PC-3 (cell line): Measurements from ENCODE around the gene MRPS14. TPM values are rescaled to one million over a fixed set of nuclear protein-coding genes. Genes with fewer than 3 reads are reported as not detected.

Experiments used
- ATAC-seq: fragments of 200-7000 bp; cut with Tn5 transposase; 2 replicates; pipeline ENCODE4 v1.9.1; 2020; ENCODE audit warnings: mild to moderate bottlenecking, moderate library complexity
- BruUV-seq: library from RNA; stranded (reverse); fragments of 400-500 nt; replicated peaks from 2 replicates; lab custom pipeline; 2021; lab: Mats Ljungman, UMichigan
- CTCF ChIA-PET: fragments of 300-600 bp; sonication (Branson Sonifier 250); formaldehyde crosslinking; loops from one replicate; lab custom pipeline; 2022; ENCODE audit warnings: antibody characterized with exemption; lab: Charles Lee
- POLR2A ChIA-PET: fragments of 300-600 bp; sonication (Branson Sonifier 250); formaldehyde crosslinking; loops from one replicate; lab custom pipeline; 2022; ENCODE audit warnings: antibody characterized with exemption; ENCODE audit not compliant: unreplicated experiment; lab: Charles Lee
- DNase-seq: peaks from one replicate; pipeline ENCODE4 v3.0.0-alpha.2; 2015
- H2AFZ ChIP-seq: fragments of 300-600 bp; sonication (generic); 2 replicates; pipeline ENCODE4 v1.6.0; 2016; ENCODE audit warnings: antibody characterized with exemption, low read length
- H3F3A ChIP-seq: fragments of 300-600 bp; sonication (generic); one replicate; pipeline ENCODE4 v1.6.0; 2017; ENCODE audit warnings: antibody characterized with exemption, low read length, control low read depth, mild to moderate bottlenecking; ENCODE audit not compliant: unreplicated experiment
- H3K27ac ChIP-seq: fragments of 300-600 bp; sonication (generic); 2 replicates; pipeline ENCODE4 v1.5.1; 2016; ENCODE audit warnings: mild to moderate bottlenecking, low read length
- H3K27me3 ChIP-seq: fragments of 300-600 bp; sonication (generic); 2 replicates; pipeline ENCODE4 v1.6.1; 2016; ENCODE audit warnings: low read length, mixed read lengths
- H3K36me3 ChIP-seq: fragments of 300-600 bp; sonication (generic); 2 replicates; pipeline ENCODE4 v1.6.1; 2016; ENCODE audit warnings: low read depth, mixed run types, low read length, mixed read lengths
- H3K4me1 ChIP-seq: fragments of 300-600 bp; sonication (generic); 2 replicates; pipeline ENCODE4 v1.5.1; 2016; ENCODE audit warnings: low read length; ENCODE audit not compliant: insufficient read depth
- H3K4me2 ChIP-seq: fragments of 300-600 bp; sonication (generic); 2 replicates; pipeline ENCODE4 v1.6.0; 2016; ENCODE audit warnings: low read length
- H3K4me3 ChIP-seq: fragments of 300-600 bp; sonication (generic); 2 replicates; pipeline ENCODE4 v1.5.1; 2016; ENCODE audit warnings: mild to moderate bottlenecking, low read length, mixed read lengths
- H3K79me2 ChIP-seq: fragments of 300-600 bp; sonication (generic); 2 replicates; pipeline ENCODE4 v1.6.1; 2017; ENCODE audit warnings: low read length, mixed read lengths
- H3K9ac ChIP-seq: fragments of 300-600 bp; sonication (generic); 2 replicates; pipeline ENCODE4 v1.6.0; 2016; ENCODE audit warnings: mild to moderate bottlenecking, low read length
- H3K9me2 ChIP-seq: fragments of 300-600 bp; sonication (generic); replicated peaks from 2 replicates; pipeline ENCODE4 v1.6.1; 2016; ENCODE audit warnings: mixed run types, low read length, mixed read lengths
- H3K9me3 ChIP-seq: fragments of 300-600 bp; sonication (generic); 2 replicates; pipeline ENCODE4 v1.6.1; 2016; ENCODE audit warnings: low read length, mixed read lengths
- H4K20me1 ChIP-seq: fragments of 300-600 bp; sonication (generic); 2 replicates; pipeline ENCODE4 v1.6.1; 2016; ENCODE audit warnings: low read length, mixed read lengths
- CTCF ChIP-seq: fragments of 300-600 bp; sonication (generic); conservative IDR thresholded peaks from 2 replicates; pipeline ENCODE4 v1.5.1; 2017; ENCODE audit warnings: antibody characterized with exemption, low read depth, mild to moderate bottlenecking, low read length
- EZH2 ChIP-seq: fragments of 300-600 bp; sonication (generic); IDR thresholded peaks from one replicate; pipeline ENCODE4 v1.6.1; 2017; ENCODE audit warnings: antibody characterized with exemption, mild to moderate bottlenecking, low read length; ENCODE audit not compliant: unreplicated experiment
- EZH2phosphoT487 ChIP-seq: fragments of 300-600 bp; sonication (generic); IDR thresholded peaks from 2 replicates; pipeline ENCODE4 v1.6.1; 2018; ENCODE audit warnings: mild to moderate bottlenecking, antibody characterized with exemption, low read length, borderline replicate concordance
- intact Hi-C: fragments of 100-400 bp; cut with micrococcal nuclease; formaldehyde crosslinking; loops from 2 replicates; pipeline ENCODE4 v1.9.0; 2023
- total RNA-seq: library from RNA; depleted of rRNA; stranded (reverse); fragments of >200 nt; gene quantifications from 2 replicates; pipeline ENCODE4 v1.2.3, GENCODE V29; 2014

The MRPS14 gene
- total RNA-seq, 1 experiment from 2014 or later = 21.8 TPM

- H3K9me2 ChIP-seq = no peaks in the 10 kb centered on the region
- H3K4me2 ChIP-seq = peak within 1 kb of the TSS; percentile 93
- ChIA-PET POLR2A (interaction anchor here (0.6 kb wide), 1 partner anchor 1008 kb away, joined by 3 read pairs; no protein-coding TSS in a partner anchor), CTCF (no interaction called here)
- intact Hi-C loops = loop anchor here (1.0 to 5.0 kb wide), 3 partner anchors 23 to 228 kb away; partner anchors contain the start of gene MRPS14
- DNase-seq = no peak
- peaks cover 28% of the 10 kb centered on the region for H4K20me1 ChIP-seq
- H3K36me3 ChIP-seq = peaks cover 1% of the 10 kb centered on the region; the same call in 1 of the 2 replicates
- H3K9ac ChIP-seq = peak within 1 kb of the TSS; percentile 95
- peak within 1 kb of the TSS; percentile 83 for H2AFZ ChIP-seq
- BruUV-seq = no TSS peak
- H3K4me1 ChIP-seq = peaks cover 41% of the 10 kb centered on the region
- peaks cover 57% of the 10 kb centered on the region for H3K79me2 ChIP-seq
- ATAC-seq = peak; percentile 5
- H3K27me3 ChIP-seq = no peaks in the 10 kb centered on the region
- peak within 1 kb of the TSS; percentile 82 for H3K4me3 ChIP-seq
- no peak for TF ChIP-seq EZH2phosphoT487
- no peak for TF ChIP-seq EZH2
- no peak for TF ChIP-seq CTCF
- H3K27ac ChIP-seq = peak within 1 kb of the TSS; percentile 94
- H3K9me3 ChIP-seq = no peaks in the 10 kb centered on the region
- H3F3A ChIP-seq = no peaks in the 10 kb centered on the region
These were observed 23.1 kb downstream of the MRPS14 start, which contains the start of gene CACYBP for GRCh38 chr1:174999936-175000696. CACYBP (plus strand) TSS chr1:174999947; CDS start chr1:175000181, 234 bp downstream.

GRCh38 chr1:174999216-174999935 is 23.8 kb downstream of the MRPS14 start:
- DNase-seq (peak; percentile 95), ATAC-seq (peak; percentile 77)
- no peaks in the 10 kb centered on the region for H3K9me3 ChIP-seq
- H3K4me2 ChIP-seq = peak overlapping the region; percentile 93
- peak overlapping the region; percentile 83 for H2AFZ ChIP-seq
- TF ChIP-seq EZH2 (no peak), CTCF (no peak), EZH2phosphoT487 (no peak)
- H3K4me3 ChIP-seq = peak overlapping the region; percentile 82
- POLR2A ChIA-PET = no interaction called here
- no peaks in the 10 kb centered on the region for H3K36me3 ChIP-seq
- peak overlapping the region; percentile 95 for H3K9ac ChIP-seq
- intact Hi-C loops = loop anchor here (1.0 to 5.0 kb wide), 3 partner anchors 24 to 227 kb away; partner anchors contain the start of gene MRPS14
- no peaks in the 10 kb centered on the region for H3K27me3 ChIP-seq
- no peaks in the 10 kb centered on the region for H3K9me2 ChIP-seq
- H3F3A ChIP-seq = no peaks in the 10 kb centered on the region
- peaks cover 28% of the 10 kb centered on the region for H4K20me1 ChIP-seq
- peaks cover 50% of the 10 kb centered on the region for H3K79me2 ChIP-seq
- peaks cover 47% of the 10 kb centered on the region for H3K4me1 ChIP-seq
- BruUV-seq = TSS peak; percentile 86
- peak overlapping the region; percentile 94 for H3K27ac ChIP-seq
- CTCF ChIA-PET = interaction anchor here (0.7 to 1.0 kb wide), 3 partner anchors 24 to 852 kb away, joined by 3 to 4 read pairs (median 3); partner anchors contain the start of gene MRPS14
